ENCODE data around the gene PHACTR4. TPM values are rescaled to one million over a fixed set of nuclear protein-coding genes. Genes with fewer than 3 reads are reported as not detected.
"Not testable (repeated sequence)": the region's sequence is repeated elsewhere in the genome, so short reads cannot be mapped to it uniquely, and the experiment has no call there.

The PHACTR4 gene
- total RNA-seq, 2 experiments from 2014 or later, result 20.3 to 20.9 TPM

DNA sequence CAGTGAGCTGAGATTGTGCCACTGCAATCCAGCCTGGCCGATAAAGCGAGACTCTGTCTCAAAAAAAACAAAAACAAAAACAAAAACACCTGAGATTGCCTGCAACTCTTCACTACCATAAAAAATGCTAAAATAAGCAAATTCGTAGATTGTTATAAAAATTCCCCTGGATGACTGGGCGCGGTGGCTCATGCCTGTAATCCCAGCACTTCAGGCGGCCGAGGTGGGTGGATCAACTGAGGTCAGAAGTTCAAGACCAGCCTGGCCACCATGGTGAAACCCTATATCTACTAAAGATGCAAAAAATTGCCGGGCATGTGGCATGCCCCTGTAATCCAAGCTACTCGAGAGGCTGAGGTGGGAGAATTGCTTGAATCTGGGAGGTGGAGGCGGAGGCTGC lies 30.0 kb upstream of the PHACTR4 start:
- DNase-seq (no peak), ATAC-seq (no peak)
- TF ChIP-seq, protein P1, sequence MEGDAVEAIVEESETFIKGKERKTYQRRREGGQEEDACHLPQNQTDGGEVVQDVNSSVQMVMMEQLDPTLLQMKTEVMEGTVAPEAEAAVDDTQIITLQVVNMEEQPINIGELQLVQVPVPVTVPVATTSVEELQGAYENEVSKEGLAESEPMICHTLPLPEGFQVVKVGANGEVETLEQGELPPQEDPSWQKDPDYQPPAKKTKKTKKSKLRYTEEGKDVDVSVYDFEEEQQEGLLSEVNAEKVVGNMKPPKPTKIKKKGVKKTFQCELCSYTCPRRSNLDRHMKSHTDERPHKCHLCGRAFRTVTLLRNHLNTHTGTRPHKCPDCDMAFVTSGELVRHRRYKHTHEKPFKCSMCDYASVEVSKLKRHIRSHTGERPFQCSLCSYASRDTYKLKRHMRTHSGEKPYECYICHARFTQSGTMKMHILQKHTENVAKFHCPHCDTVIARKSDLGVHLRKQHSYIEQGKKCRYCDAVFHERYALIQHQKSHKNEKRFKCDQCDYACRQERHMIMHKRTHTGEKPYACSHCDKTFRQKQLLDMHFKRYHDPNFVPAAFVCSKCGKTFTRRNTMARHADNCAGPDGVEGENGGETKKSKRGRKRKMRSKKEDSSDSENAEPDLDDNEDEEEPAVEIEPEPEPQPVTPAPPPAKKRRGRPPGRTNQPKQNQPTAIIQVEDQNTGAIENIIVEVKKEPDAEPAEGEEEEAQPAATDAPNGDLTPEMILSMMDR (IDR thresholded peaks at IDR 0.05), result no peak
- Mint-ChIP-seq H3K36me3 (ENCODE audit: low read depth) (peaks cover 6% of the 10 kb centered on the region), H3K4me3 (no peak overlapping the region), H3K27me3 (no peaks in the 10 kb centered on the region), H3K9me3 (no peaks in the 10 kb centered on the region), H3K4me1 (ENCODE audit: low read depth) (peaks cover 5% of the 10 kb centered on the region), H3K27ac (no peak overlapping the region)
- intact Hi-C loops (cut with micrococcal nuclease), result no loop called here
- POLR2A ChIA-PET, result interaction anchor here (0.6 to 0.9 kb wide), 2 partner anchors 11 to 829 kb away, joined by 3 to 6 read pairs; partner anchors contain the start of gene MED18
- CTCF ChIA-PET, result interaction anchor here (1.4 kb wide), 1 partner anchor 11 kb away, joined by 4 read pairs; the partner anchor contains the start of gene MED18

DNA sequence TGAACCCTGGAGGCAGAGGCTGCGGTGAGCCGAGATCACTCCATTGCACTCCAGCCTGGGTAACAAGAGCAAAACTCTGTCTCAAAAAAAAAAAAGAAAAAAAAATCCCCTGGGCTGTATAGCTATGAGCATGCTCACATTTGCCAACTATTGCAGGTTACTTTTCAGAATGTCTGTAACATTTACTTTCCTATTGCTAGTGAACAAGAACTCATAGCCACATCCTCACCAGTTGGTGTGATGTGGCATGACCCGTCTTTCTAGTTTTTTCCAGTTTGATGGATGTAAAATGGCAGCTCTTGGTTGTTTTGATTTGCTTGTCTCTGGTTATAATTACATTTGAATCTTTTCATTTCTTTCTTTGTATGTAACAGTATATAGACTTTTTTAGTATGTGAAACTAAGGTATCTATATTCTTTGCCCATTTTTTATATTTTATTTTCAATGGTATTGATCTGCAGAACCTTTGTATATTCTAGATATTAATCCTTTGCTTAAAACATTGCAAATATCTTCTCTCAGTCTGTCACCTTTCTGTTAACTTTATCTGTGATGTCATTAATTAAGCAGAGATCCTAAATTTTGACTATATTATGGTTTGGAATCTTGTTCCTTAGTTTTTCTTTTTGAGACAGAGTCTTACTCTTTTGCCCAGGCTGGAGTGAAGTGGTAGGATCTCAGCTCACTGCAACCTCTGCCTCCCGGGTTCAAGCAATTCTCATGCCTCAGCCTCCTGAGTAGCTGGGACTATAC lies 29.1 kb upstream of the PHACTR4 start:
- intact Hi-C loops (cut with micrococcal nuclease), result no loop called here
- ChIA-PET POLR2A (interaction anchor here (0.9 to 1.6 kb wide), 4 partner anchors 10 to 13 kb away, joined by 3 to 6 read pairs (median 4); partner anchors contain the start of gene MED18), CTCF (interaction anchor here (0.9 to 1.4 kb wide), 2 partner anchors 12 to 20 kb away, joined by 3 to 4 read pairs; partner anchors contain the start of gene MED18)
- DNase-seq, result peak; percentile 29
- TF ChIP-seq, protein P1 (IDR thresholded peaks at IDR 0.05), result no peak
- Mint-ChIP-seq H3K9me3 (no peaks in the 10 kb centered on the region), H3K27me3 (no peaks in the 10 kb centered on the region), H3K36me3 (ENCODE audit: low read depth) (peaks cover 2% of the 10 kb centered on the region), H3K4me3 (no peak overlapping the region), H3K4me1 (ENCODE audit: low read depth) (peaks cover 5% of the 10 kb centered on the region), H3K27ac (no peak overlapping the region)
- peak; percentile 84 for ATAC-seq

DNA sequence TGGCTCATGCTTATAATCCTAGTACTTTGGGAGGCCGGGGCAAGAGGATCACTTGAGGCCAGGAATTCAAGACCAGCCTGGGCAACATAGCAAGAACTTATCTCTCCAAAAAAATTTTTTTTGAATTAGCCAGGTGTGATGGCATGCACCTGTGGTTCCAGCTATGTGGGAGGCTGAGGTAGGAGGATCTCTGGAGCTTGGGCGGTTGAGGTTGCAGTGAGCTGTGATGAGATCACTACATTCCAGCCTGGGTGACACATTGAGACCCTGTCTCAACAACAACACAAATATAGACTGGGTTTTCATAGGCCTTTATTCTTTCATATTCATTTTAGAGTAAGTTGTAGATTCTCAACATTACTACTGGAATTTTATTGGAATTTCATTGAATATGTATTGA lies 27.9 kb upstream of the PHACTR4 start:
- DNase-seq, result no peak
- H3K27me3 Mint-ChIP-seq, result no peaks in the 10 kb centered on the region
- POLR2A ChIA-PET, result interaction anchor here (1.1 to 1.6 kb wide), 2 partner anchors 12 to 14 kb away, joined by 4 read pairs; no protein-coding TSS in a partner anchor
- no peak overlapping the region for H3K27ac Mint-ChIP-seq
- ATAC-seq, result no peak
- peaks cover 14% of the 10 kb centered on the region for H3K4me1 Mint-ChIP-seq (ENCODE audit: low read depth)
- TF ChIP-seq, protein P1 (IDR thresholded peaks at IDR 0.05), result no peak
- CTCF ChIA-PET, result interaction anchor here (0.9 kb wide), 2 partner anchors 18 to 93 kb away, joined by 3 read pairs; no protein-coding TSS in a partner anchor
- intact Hi-C loops (cut with micrococcal nuclease), result no loop called here
- H3K36me3 Mint-ChIP-seq (ENCODE audit: low read depth), result no peaks in the 10 kb centered on the region
- H3K4me3 Mint-ChIP-seq, result no peak overlapping the region
- H3K9me3 Mint-ChIP-seq, result no peaks in the 10 kb centered on the region

DNA sequence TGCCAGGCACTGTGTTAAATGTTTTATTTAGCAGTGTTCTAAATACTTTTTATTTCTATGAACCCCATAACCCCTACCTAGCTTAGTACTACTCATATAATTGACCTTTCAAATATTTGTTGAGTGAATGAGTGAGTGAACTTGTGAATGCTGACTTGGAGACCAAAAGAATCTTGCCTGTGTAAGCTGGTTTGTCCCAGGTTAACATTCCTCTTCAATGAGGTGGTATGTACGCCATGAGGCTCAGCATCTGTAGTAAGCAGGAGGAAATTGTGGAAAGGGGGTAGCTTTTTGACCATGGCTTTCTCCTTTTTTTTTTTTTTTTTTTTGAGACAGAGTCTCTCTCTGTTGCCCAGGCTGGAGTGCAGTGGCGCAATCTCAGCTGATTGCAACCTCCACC lies 26.1 kb upstream of the PHACTR4 start:
- POLR2A ChIA-PET, result interaction anchor here (2.1 kb wide), 1 partner anchor 15 kb away, joined by 7 read pairs; the partner anchor contains the start of gene MED18

GRCh38 chr1:28353248-28353810 lies 16.2 kb upstream of the PHACTR4 start:
- intact Hi-C loops (cut with micrococcal nuclease); ATAC-seq: not testable (repeated sequence)

More for the DNA sequence above, 26.1 kb upstream of the PHACTR4 start:
- Mint-ChIP-seq H3K9me3 (no peaks in the 10 kb centered on the region), H3K27ac (no peak overlapping the region), H3K27me3 (no peaks in the 10 kb centered on the region), H3K4me1 (ENCODE audit: low read depth) (peaks cover 14% of the 10 kb centered on the region), H3K4me3 (no peak overlapping the region), H3K36me3 (ENCODE audit: low read depth) (no peaks in the 10 kb centered on the region)
- intact Hi-C loops (cut with micrococcal nuclease), result no loop called here
- TF ChIP-seq, protein P1 (IDR thresholded peaks at IDR 0.05), result no peak
- ATAC-seq, result no peak
- DNase-seq, result no peak
- CTCF ChIA-PET, result interaction anchor here (1.2 to 2.1 kb wide), 4 partner anchors 15 to 96 kb away, joined by 4 to 11 read pairs (median 4); no protein-coding TSS in a partner anchor

More at GRCh38 chr1:28353248-28353810, 16.2 kb upstream of the PHACTR4 start:
- not testable (repeated sequence) for H3K27ac Mint-ChIP-seq; H3K4me1 Mint-ChIP-seq (ENCODE audit: low read depth); H3K27me3 Mint-ChIP-seq; DNase-seq; H3K36me3 Mint-ChIP-seq (ENCODE audit: low read depth); H3K4me3 Mint-ChIP-seq; H3K9me3 Mint-ChIP-seq
- CTCF ChIA-PET, result interaction anchor here (0.9 to 1.6 kb wide), 6 partner anchors 15 to 528 kb away, joined by 3 to 6 read pairs (median 3); no protein-coding TSS in a partner anchor
- POLR2A ChIA-PET, result interaction anchor here (0.6 kb wide), 1 partner anchor 66 kb away, joined by 3 read pairs; no protein-coding TSS in a partner anchor
